Gastroesophageal sphincter (tissue), 4 donors: ENCODE data around the gene TXNL1. TPM values are rescaled to one million over a fixed set of nuclear protein-coding genes. Genes with fewer than 3 reads are reported as not detected.
A peak's percentile ranks its signal among the peaks of the same experiment; 100 is the strongest.

Experiments used
- ATAC-seq: fragments of 150-250 bp; one replicate; pipeline ENCODE4 v1.9.1; 2016; ENCODE audit warnings: mild to moderate bottlenecking, moderate library complexity
- H3K27ac ChIP-seq, 4 donors: fragments of 200-600 bp; sonication (generic) in 3 of 4; 1 replicate in 3 of 4; 2 replicates in 1 of 4; pipeline ENCODE4 v1.5.1; 2016 to 2019
- H3K27me3 ChIP-seq: fragments of 200-600 bp; sonication (generic); one replicate; pipeline ENCODE4 v1.5.1; 2019
- H3K36me3 ChIP-seq, 2 donors: fragments of 200-600 bp; sonication (generic); one replicate each; pipeline ENCODE4 v1.5.1; 2019; ENCODE audit warnings: control low read depth in 1 of 2
- H3K4me1 ChIP-seq, 3 donors: fragments of 200-600 bp; sonication (generic); 1 replicate in 2 of 3; 2 replicates in 1 of 3; pipeline ENCODE4 v1.5.1; 2016 to 2019; ENCODE audit warnings: control low read depth in 2 of 3
- H3K4me3 ChIP-seq, 2 donors: fragments of 200-600 bp; sonication (generic); one replicate each; pipeline ENCODE4 v1.5.1; 2019; ENCODE audit warnings: mild to moderate bottlenecking in 1 of 2, moderate library complexity in 1 of 2
- H3K9me3 ChIP-seq, 3 donors: fragments of 200-600 bp; sonication (generic); one replicate each; pipeline ENCODE4 v1.5.1; 2017 to 2019; ENCODE audit warnings: control low read depth in 2 of 3
- EP300 ChIP-seq: sonication (generic); formaldehyde crosslinking; IDR thresholded peaks from one replicate; pipeline ENCODE4 v1.6.1; 2017; ENCODE audit warnings: antibody characterized with exemption, mild to moderate bottlenecking
- POLR2A ChIP-seq, 2 donors: fragments of 450-650 bp; IDR thresholded peaks; one replicate each; pipeline ENCODE4 v1.6.1; 2017; ENCODE audit warnings: antibody characterized with exemption in 2 of 2, mild to moderate bottlenecking in 2 of 2, moderate library complexity in 1 of 2
- POLR2AphosphoS5 ChIP-seq: sonication (generic); formaldehyde crosslinking; IDR thresholded peaks from one replicate; pipeline ENCODE4 v1.6.1; 2017; ENCODE audit warnings: antibody characterized with exemption
- WGBS, 2 donors: methylation state at CpG; one replicate each; pipeline ENCODE4 v1.1.5; 2018; ENCODE audit warnings: low coverage in 1 of 2; 5-methylcytosine and 5-hydroxymethylcytosine counted together
- total RNA-seq, 4 donors: library from RNA; depleted of rRNA; stranded (reverse); fragments of >200 nt; gene quantifications; one replicate each; pipeline ENCODE4 v1.1.0, GENCODE V29; 2016
- TF ChIP-seq, protein P1 (sequence below), 4 experiments: fragments of 200-600 bp in 2 of 4; fragments of 450-650 bp in 2 of 4; sonication (generic) in 1 of 4; IDR thresholded peaks; one replicate each; pipeline ENCODE4 v1.5.1; 2017 to 2019; ENCODE audit warnings: antibody characterized with exemption in 4 of 4, mild to moderate bottlenecking in 2 of 4, moderate library complexity in 2 of 4

The TXNL1 gene
- 10 to 100 TPM; 43.6 to 53.0 (median 47.7) TPM for total RNA-seq

DNA sequence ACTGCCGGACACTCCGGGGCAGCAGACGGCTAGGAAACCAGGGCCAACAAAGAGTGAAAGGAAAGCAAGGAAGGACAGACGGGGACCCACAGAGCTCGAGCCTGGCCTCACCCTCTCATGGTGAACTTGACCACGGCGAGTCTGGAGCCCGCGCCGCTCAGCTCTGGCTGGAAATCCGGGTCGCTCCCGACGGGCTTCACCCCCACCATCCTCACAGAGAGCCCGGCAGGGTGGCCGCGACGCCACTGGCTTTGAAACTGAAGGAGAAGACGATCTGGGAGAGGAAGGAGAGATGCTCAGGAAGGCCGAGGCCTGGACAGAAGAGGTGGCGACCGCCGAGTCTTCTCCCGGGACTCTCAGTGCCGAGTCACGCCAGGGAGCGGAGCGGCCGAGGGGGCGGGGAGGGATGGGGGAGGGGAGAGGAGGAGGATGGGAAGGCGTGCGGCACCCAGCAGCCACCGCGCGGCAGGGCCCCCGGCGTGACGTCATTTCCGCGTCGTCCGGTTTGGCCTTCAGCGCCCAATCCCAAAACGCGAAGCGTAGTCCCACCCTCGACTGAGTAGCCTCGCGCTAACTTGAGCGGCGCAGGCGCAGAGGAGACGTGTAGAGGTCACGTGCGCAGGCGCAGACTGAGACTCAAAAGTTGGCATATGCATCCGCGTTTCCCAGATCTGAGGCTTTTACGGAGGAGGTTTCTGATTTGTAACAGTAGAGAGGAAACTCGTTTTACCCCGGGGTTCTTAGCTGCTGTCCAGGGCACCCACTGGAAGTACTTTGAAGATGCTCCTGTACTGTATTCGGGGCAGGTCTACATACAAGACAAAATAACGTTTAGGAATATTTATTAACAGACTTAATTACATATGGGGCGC lies at the start of gene TXNL1:
Gene TXNL1, minus strand, starts transcription at position 361 of the 872 bp plus-strand sequence. Its CDS starts 152 bp downstream, at position 209.
- H3K4me3 ChIP-seq: peak within 1 kb of the TSS; percentile 79
- WGBS, 2 donors: 2 to 4% methylated on average over 19 to 27 of the region's 64 CpGs
- ATAC-seq: peak; percentile 99

DNA sequence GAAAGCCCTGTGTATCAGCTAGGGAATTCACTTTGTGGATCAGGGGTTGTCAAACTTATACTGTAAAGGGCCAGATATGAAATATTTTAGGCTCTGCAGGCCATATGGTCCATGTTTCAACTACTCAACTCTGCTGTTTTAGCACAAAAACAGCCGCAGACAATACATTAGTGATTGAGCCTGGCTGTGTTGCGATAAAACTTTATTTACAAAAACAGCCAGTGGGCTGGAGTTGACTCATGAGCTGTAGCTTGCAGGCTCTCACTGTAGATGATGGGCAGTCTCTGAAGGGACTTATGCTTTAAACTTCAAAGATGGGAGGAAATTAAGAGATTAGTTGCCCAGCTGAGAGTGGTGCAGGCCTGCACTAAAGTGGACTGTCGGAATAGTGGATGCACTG lies 45.9 kb upstream of the TXNL1 start:
- peaks cover 0 to 67% of the 10 kb centered on the region in 2 donors for H3K36me3 ChIP-seq
- H3K9me3 ChIP-seq: no peaks in the 10 kb centered on the region
- no peaks in the 10 kb centered on the region for H3K27me3 ChIP-seq
- H3K4me1 ChIP-seq: no peaks in the 10 kb centered on the region
- no peak overlapping the region for H3K4me3 ChIP-seq
- ATAC-seq: no peak
- 100% methylated on average over 3 of the region's 3 CpGs for WGBS, 2 donors
- H3K27ac ChIP-seq: no peak overlapping the region
- TF ChIP-seq POLR2A (IDR thresholded peaks at IDR 0.05) (no peak), EP300 (no peak), POLR2AphosphoS5 (no peak)
- TF ChIP-seq, protein P1, sequence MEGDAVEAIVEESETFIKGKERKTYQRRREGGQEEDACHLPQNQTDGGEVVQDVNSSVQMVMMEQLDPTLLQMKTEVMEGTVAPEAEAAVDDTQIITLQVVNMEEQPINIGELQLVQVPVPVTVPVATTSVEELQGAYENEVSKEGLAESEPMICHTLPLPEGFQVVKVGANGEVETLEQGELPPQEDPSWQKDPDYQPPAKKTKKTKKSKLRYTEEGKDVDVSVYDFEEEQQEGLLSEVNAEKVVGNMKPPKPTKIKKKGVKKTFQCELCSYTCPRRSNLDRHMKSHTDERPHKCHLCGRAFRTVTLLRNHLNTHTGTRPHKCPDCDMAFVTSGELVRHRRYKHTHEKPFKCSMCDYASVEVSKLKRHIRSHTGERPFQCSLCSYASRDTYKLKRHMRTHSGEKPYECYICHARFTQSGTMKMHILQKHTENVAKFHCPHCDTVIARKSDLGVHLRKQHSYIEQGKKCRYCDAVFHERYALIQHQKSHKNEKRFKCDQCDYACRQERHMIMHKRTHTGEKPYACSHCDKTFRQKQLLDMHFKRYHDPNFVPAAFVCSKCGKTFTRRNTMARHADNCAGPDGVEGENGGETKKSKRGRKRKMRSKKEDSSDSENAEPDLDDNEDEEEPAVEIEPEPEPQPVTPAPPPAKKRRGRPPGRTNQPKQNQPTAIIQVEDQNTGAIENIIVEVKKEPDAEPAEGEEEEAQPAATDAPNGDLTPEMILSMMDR (IDR thresholded peaks at IDR 0.05): no peak

More for the DNA sequence above, at the start of gene TXNL1:
- Histone ChIP-seq H3K9me3 (no peaks in the 10 kb centered on the region), H3K27ac (peak within 1 kb of the TSS; percentile 84 to 97 (median 96)), H3K4me1 (peaks cover 2 to 37% (median 2%) of the 10 kb centered on the region in 3 donors), H3K27me3 (no peaks in the 10 kb centered on the region), H3K36me3 (no peaks in the 10 kb centered on the region)
- TF ChIP-seq EP300 (no peak), POLR2AphosphoS5 (peak; percentile 92), POLR2A (IDR thresholded peaks at IDR 0.05) (peak; percentile 73 to 77)

- H3K27ac ChIP-seq: no peak overlapping the region
- H3K9me3 ChIP-seq: no peaks in the 10 kb centered on the region
- no peak overlapping the region for H3K4me3 ChIP-seq
- H3K36me3 ChIP-seq: peaks cover 0 to 24% of the 10 kb centered on the region in 2 donors
- TF ChIP-seq POLR2A (IDR thresholded peaks at IDR 0.05) (no peak), EP300 (no peak), POLR2AphosphoS5 (no peak)
- TF ChIP-seq, protein P1 (IDR thresholded peaks at IDR 0.05): no peak
- ATAC-seq: no peak
- 78 to 86% methylated on average over 2 to 3 of the region's 4 CpGs for WGBS, 2 donors
- no peaks in the 10 kb centered on the region for H3K27me3 ChIP-seq
- H3K4me1 ChIP-seq: no peaks in the 10 kb centered on the region
Measured at GRCh38 chr18:56678836-56679565, 40.6 kb upstream of the TXNL1 start.

DNA sequence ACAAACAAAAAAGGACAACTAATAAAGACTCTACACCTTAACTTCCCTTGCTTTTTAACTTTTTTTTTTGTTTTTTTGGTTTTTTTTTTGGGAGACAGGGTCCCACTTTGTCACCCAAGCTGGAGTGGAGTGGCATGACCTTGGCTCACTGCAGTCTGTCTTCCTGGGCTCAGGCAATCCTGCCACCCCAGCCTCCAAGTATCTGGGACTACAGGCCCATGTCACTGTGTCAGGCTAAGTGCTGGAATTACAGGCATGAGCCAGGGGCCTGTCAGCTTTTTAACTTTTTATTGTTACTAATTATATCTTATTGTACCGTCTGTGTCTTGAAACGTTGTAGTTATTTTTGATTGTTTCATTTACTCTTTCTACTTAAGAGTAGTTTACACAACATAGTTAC lies 38.2 kb upstream of the TXNL1 start:
- H3K27me3 ChIP-seq: no peaks in the 10 kb centered on the region
- WGBS, 2 donors: 31 to 50% methylated on average over 2 of the region's 2 CpGs
- H3K4me1 ChIP-seq: no peaks in the 10 kb centered on the region
- H3K36me3 ChIP-seq: peaks cover 0 to 19% of the 10 kb centered on the region in 2 donors
- no peak overlapping the region for H3K4me3 ChIP-seq
- H3K27ac ChIP-seq: no peak overlapping the region
- no peak for TF ChIP-seq POLR2A (IDR thresholded peaks at IDR 0.05)
- TF ChIP-seq POLR2AphosphoS5: no peak
- TF ChIP-seq EP300: no peak
- TF ChIP-seq, protein P1 (IDR thresholded peaks at IDR 0.05): no peak
- H3K9me3 ChIP-seq: no peaks in the 10 kb centered on the region
- no peak for ATAC-seq

GRCh38 chr18:56672981-56673380 lies 34.6 kb upstream of the TXNL1 start:
- Histone ChIP-seq H3K4me3 (no peak overlapping the region), H3K4me1 (no peaks in the 10 kb centered on the region), H3K9me3 (no peaks in the 10 kb centered on the region), H3K27me3 (no peaks in the 10 kb centered on the region), H3K27ac (no peak overlapping the region), H3K36me3 (peaks cover 0 to 14% of the 10 kb centered on the region in 2 donors)
- 63 to 67% methylated on average over 3 of the region's 3 CpGs for WGBS, 2 donors
- TF ChIP-seq POLR2A (IDR thresholded peaks at IDR 0.05) (no peak), EP300 (no peak), POLR2AphosphoS5 (no peak)
- TF ChIP-seq, protein P1 (IDR thresholded peaks at IDR 0.05): no peak
- ATAC-seq: no peak
